K562 (cell line): Measurements from ENCODE around the gene PRTN3. TPM values are rescaled to one million over a fixed set of nuclear protein-coding genes. Genes with fewer than 3 reads are reported as not detected.

Source experiments
- ATF7 ChIP-seq: fragments of 450-650 bp; IDR thresholded peaks from 2 replicates; pipeline ENCODE4 v1.7.1; 2014; ENCODE audit warnings: mild to moderate bottlenecking, moderate library complexity
- CHD1 ChIP-seq: fragments of 200-600 bp; sonication (generic); IDR thresholded peaks from one replicate; pipeline ENCODE4 v1.6.1; 2012; ENCODE audit warnings: mild to moderate bottlenecking, moderate library complexity, low read length, inconsistent platforms
- FOXO4 ChIP-seq: fragments of 450-650 bp; formaldehyde crosslinking; IDR thresholded peaks from 2 replicates; pipeline ENCODE4 v1.4.0; 2020; ENCODE audit warnings: mild to moderate bottlenecking, moderate library complexity
- GABPB1 ChIP-seq: sonication (generic); formaldehyde crosslinking; IDR thresholded peaks from 2 replicates; pipeline ENCODE4 v1.8.0; 2022; ENCODE audit warnings: mild to moderate bottlenecking, missing genetic modification reagents
- KDM4B ChIP-seq, 2 experiments: fragments of 450-650 bp in 1 of 2; sonication (generic) in 1 of 2; IDR thresholded peaks; 2 replicates each; pipeline ENCODE4 v1.6.1; 2016 to 2017; ENCODE audit warnings: borderline replicate concordance in 2 of 2, antibody characterized with exemption in 1 of 2, low read depth in 1 of 2, mild to moderate bottlenecking in 1 of 2
- NRF1 ChIP-seq, 2 experiments: fragments of 450-650 bp; IDR thresholded peaks in 1 of 2; conservative IDR thresholded peaks in 1 of 2; 2 replicates each; pipeline ENCODE4 v1.6.1; 2014; ENCODE audit warnings: mild to moderate bottlenecking in 2 of 2
- POLR2G ChIP-seq: fragments of 200-400 bp; formaldehyde crosslinking; IDR thresholded peaks from 2 replicates; pipeline ENCODE4 v1.6.1; 2017; ENCODE audit warnings: low read depth, mild to moderate bottlenecking, antibody characterized with exemption, low read length, moderate library complexity
- RB1 ChIP-seq: fragments of 450-650 bp; IDR thresholded peaks from 2 replicates; pipeline ENCODE4 v1.6.1; 2017; ENCODE audit warnings: low read depth, mild to moderate bottlenecking
- RBBP5 ChIP-seq: fragments of 200-600 bp; sonication (generic); IDR thresholded peaks from 2 replicates; pipeline ENCODE4 v1.6.1; 2012; ENCODE audit warnings: borderline replicate concordance, mild to moderate bottlenecking, low read length, control low read depth, inconsistent platforms; ENCODE audit not compliant: insufficient read depth, poor library complexity, severe bottlenecking
- SUPT5H ChIP-seq: fragments of 450-650 bp; IDR thresholded peaks from 2 replicates; pipeline ENCODE4 v1.6.1; 2016
- YY1 ChIP-seq, 3 experiments: IDR thresholded peaks; 2 replicates each; pipeline ENCODE4 v1.6.1; 2011; ENCODE audit warnings: low read length in 2 of 3, mild to moderate bottlenecking in 2 of 3, moderate library complexity in 2 of 3, borderline replicate concordance in 1 of 3, control low read depth in 1 of 3, low read depth in 1 of 3; ENCODE audit not compliant: insufficient read depth in 3 of 3, insufficient replicate concordance in 2 of 3, control insufficient read depth in 1 of 3, insufficient read length in 1 of 3; ENCODE audit errors: extremely low read depth in 1 of 3
- ZNF165 ChIP-seq: fragments of 250-450 bp; sonication (Bioruptor Pico); IDR thresholded peaks from 2 replicates; pipeline ENCODE4 v1.4.0; 2020; ENCODE audit warnings: borderline replicate concordance
- ZNF197 ChIP-seq: fragments of 200-800 bp; sonication (Bioruptor generic); IDR thresholded peaks from 2 replicates; pipeline ENCODE4 v1.6.1; 2016; ENCODE audit warnings: low read depth, missing genetic modification characterization, missing compliant biosample characterization
- ZNF232 ChIP-seq: sonication (generic); formaldehyde crosslinking; IDR thresholded peaks from 2 replicates; pipeline ENCODE4 v1.8.0; 2022; ENCODE audit warnings: mild to moderate bottlenecking, missing genetic modification reagents
- ZNF695 ChIP-seq: fragments of 450-650 bp; formaldehyde crosslinking; IDR thresholded peaks from 2 replicates; pipeline ENCODE4 v1.4.0; 2020; ENCODE audit warnings: mild to moderate bottlenecking, moderate library complexity
- ZNF79 ChIP-seq: fragments of 250-450 bp; sonication (Bioruptor Pico); IDR thresholded peaks from 2 replicates; pipeline ENCODE4 v1.4.0; 2020; ENCODE audit warnings: low read depth, mild to moderate bottlenecking, moderate library complexity
- polyA plus RNA-seq, 8 experiments: library from polyadenylated mRNA; depleted of rRNA in 4 of 8; stranded (reverse) in 5 of 8; unstranded in 3 of 8; fragments of >200 nt; fragmentation: Nextera tagmentation in 2 of 8; fragmentation: Illumina TruSeq in 1 of 8; extraction: Ambion mirVana in 2 of 8; extraction: Trizol in 1 of 8; gene quantifications; 2 replicates each; pipeline versions ENCODE4 v1.2.1 to v1.2.3, GENCODE V29; 2011 to 2014; ENCODE audit warnings: inconsistent platforms in 1 of 8, missing spikeins in 1 of 8
- total RNA-seq, 7 experiments: library from RNA; depleted of rRNA in 6 of 7; stranded (reverse); fragments of >200 nt in 6 of 7; fragmentation: Illumina TruSeq in 2 of 7; extraction: Trizol in 2 of 7; gene quantifications; 2 replicates each; pipeline versions ENCODE4 v1.2.1 to v1.2.3, GENCODE V29; 2011 to 2021; ENCODE audit warnings: low replicate concordance in 1 of 7
- TF ChIP-seq, protein P1 (sequence below), 2 experiments: fragments of 450-650 bp; conservative IDR thresholded peaks; 2 replicates each; pipeline ENCODE4 v1.6.1; 2017; ENCODE audit warnings: mild to moderate bottlenecking in 2 of 2, moderate library complexity in 2 of 2
- TF ChIP-seq, protein P2 (sequence below): fragments of 450-650 bp; formaldehyde crosslinking; IDR thresholded peaks from 2 replicates; pipeline ENCODE4 v1.4.0; 2020; ENCODE audit warnings: mild to moderate bottlenecking, moderate library complexity
- TF ChIP-seq, protein P3 (sequence below): fragments of 250-450 bp; sonication (Bioruptor Pico); IDR thresholded peaks from 2 replicates; pipeline ENCODE4 v1.6.1; 2021; ENCODE audit warnings: mild to moderate bottlenecking

Gene PRTN3
- total and polyA plus RNA-seq, 9 of the 15 experiments (the other 6 are each of a cell fraction or from before 2014, with no cell fraction given): 0.14 to 0.86 (median 0.43) TPM; not detected in 3

GRCh38 chr19:862581-863314, 21.9 kb downstream of the PRTN3 start (continued):
- TF ChIP-seq, protein P1, sequence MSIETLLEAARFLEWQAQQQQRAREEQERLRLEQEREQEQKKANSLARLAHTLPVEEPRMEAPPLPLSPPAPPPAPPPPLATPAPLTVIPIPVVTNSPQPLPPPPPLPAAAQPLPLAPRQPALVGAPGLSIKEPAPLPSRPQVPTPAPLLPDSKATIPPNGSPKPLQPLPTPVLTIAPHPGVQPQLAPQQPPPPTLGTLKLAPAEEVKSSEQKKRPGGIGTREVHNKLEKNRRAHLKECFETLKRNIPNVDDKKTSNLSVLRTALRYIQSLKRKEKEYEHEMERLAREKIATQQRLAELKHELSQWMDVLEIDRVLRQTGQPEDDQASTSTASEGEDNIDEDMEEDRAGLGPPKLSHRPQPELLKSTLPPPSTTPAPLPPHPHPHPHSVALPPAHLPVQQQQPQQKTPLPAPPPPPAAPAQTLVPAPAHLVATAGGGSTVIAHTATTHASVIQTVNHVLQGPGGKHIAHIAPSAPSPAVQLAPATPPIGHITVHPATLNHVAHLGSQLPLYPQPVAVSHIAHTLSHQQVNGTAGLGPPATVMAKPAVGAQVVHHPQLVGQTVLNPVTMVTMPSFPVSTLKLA (conservative IDR thresholded peaks at IDR 0.05): peak; percentile 97 to 98
- 0 out of 2 replicates have a peak, but pooled peaks have one; percentile 72 for TF ChIP-seq ZNF232 (CRISPR knock-in tag)
- peak; percentile 41 for TF ChIP-seq CHD1
- TF ChIP-seq ZNF79 (CRISPR knock-in tag): no peak
- peak; percentile 41; the same call in 1 of the 2 replicates for TF ChIP-seq SUPT5H
- TF ChIP-seq KDM4B (IDR thresholded peaks at IDR 0.05; ENCODE audit: borderline replicate concordance in 2 of 2, low read depth in 1 of 2): 0 out of 4 replicates have a peak, but pooled peaks of 1 of the 2 experiments have one; percentile 23
- 0 out of 2 replicates have a peak, but pooled peaks have one; percentile 33 for TF ChIP-seq RB1
- peak; percentile 77 for TF ChIP-seq POLR2G
- no peak for TF ChIP-seq FOXO4 (CRISPR knock-in tag)
- TF ChIP-seq ZNF165 (CRISPR knock-in tag): no peak
- TF ChIP-seq RBBP5: peak; percentile 17
- TF ChIP-seq, protein P2, sequence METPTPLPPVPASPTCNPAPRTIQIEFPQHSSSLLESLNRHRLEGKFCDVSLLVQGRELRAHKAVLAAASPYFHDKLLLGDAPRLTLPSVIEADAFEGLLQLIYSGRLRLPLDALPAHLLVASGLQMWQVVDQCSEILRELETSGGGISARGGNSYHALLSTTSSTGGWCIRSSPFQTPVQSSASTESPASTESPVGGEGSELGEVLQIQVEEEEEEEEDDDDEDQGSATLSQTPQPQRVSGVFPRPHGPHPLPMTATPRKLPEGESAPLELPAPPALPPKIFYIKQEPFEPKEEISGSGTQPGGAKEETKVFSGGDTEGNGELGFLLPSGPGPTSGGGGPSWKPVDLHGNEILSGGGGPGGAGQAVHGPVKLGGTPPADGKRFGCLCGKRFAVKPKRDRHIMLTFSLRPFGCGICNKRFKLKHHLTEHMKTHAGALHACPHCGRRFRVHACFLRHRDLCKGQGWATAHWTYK (CRISPR knock-in tag): peak; percentile 40; the same call in 1 of the 2 replicates
- no peak for TF ChIP-seq ZNF197
- TF ChIP-seq, protein P3, sequence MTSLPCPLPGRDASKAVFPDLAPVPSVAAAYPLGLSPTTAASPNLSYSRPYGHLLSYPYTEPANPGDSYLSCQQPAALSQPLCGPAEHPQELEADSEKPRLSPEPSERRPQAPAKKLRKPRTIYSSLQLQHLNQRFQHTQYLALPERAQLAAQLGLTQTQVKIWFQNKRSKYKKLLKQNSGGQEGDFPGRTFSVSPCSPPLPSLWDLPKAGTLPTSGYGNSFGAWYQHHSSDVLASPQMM (CRISPR knock-in tag): no peak
- TF ChIP-seq ATF7: 0 out of 2 replicates have a peak, but pooled peaks have one; percentile 22
- TF ChIP-seq GABPB1 (CRISPR knock-in tag): peak; percentile 47
- TF ChIP-seq ZNF695: no peak
- peak; percentile 24 to 42; a peak in 2 of 4 replicates for TF ChIP-seq NRF1 (conservative IDR thresholded peaks at IDR 0.05 in 1 of 2, IDR thresholded peaks at IDR 0.05 in 1 of 2)
- TF ChIP-seq YY1 (IDR thresholded peaks at IDR 0.05; ENCODE audit: borderline replicate concordance in 1 of 3, control insufficient read depth in 1 of 3, extremely low read depth in 1 of 3, insufficient read depth in 3 of 3, insufficient read length in 1 of 3, insufficient replicate concordance in 2 of 3, low read depth in 1 of 3, low read length in 2 of 3): no peak
